ENCODE data around the gene NFIX. TPM values are rescaled to one million over a fixed set of nuclear protein-coding genes. Genes with fewer than 3 reads are reported as not detected.

NFIX gene
- total RNA-seq, 1 experiment from 2014 or later = 144 TPM

DNA sequence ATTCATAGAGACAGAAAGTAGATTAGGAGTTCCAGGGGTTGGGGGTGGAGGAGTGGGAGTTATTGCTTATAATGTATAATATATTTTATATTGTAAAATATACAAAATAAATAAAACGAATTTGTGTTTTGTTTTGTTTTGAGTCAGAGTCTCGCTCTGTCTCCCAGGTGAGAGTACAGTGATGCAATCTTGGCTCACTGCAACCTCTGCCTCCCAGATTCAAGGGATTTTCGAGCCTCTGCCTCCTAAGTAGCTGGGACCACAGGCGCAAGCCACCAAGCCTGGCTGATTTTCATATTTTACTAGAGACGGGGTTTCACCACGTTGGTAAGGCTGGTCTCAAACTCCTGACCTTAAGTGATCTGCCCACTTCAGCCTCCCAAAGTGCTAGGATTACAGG, 35.8 kb upstream of the NFIX start:
- CTCF ChIA-PET = no interaction called here
- TF ChIP-seq, protein P1, sequence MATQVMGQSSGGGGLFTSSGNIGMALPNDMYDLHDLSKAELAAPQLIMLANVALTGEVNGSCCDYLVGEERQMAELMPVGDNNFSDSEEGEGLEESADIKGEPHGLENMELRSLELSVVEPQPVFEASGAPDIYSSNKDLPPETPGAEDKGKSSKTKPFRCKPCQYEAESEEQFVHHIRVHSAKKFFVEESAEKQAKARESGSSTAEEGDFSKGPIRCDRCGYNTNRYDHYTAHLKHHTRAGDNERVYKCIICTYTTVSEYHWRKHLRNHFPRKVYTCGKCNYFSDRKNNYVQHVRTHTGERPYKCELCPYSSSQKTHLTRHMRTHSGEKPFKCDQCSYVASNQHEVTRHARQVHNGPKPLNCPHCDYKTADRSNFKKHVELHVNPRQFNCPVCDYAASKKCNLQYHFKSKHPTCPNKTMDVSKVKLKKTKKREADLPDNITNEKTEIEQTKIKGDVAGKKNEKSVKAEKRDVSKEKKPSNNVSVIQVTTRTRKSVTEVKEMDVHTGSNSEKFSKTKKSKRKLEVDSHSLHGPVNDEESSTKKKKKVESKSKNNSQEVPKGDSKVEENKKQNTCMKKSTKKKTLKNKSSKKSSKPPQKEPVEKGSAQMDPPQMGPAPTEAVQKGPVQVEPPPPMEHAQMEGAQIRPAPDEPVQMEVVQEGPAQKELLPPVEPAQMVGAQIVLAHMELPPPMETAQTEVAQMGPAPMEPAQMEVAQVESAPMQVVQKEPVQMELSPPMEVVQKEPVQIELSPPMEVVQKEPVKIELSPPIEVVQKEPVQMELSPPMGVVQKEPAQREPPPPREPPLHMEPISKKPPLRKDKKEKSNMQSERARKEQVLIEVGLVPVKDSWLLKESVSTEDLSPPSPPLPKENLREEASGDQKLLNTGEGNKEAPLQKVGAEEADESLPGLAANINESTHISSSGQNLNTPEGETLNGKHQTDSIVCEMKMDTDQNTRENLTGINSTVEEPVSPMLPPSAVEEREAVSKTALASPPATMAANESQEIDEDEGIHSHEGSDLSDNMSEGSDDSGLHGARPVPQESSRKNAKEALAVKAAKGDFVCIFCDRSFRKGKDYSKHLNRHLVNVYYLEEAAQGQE (IDR thresholded peaks at IDR 0.05; ENCODE audit: insufficient read depth in 1 of 2, low read depth in 2 of 2, low read length in 1 of 2) = no peak
- TF ChIP-seq, protein P2, sequence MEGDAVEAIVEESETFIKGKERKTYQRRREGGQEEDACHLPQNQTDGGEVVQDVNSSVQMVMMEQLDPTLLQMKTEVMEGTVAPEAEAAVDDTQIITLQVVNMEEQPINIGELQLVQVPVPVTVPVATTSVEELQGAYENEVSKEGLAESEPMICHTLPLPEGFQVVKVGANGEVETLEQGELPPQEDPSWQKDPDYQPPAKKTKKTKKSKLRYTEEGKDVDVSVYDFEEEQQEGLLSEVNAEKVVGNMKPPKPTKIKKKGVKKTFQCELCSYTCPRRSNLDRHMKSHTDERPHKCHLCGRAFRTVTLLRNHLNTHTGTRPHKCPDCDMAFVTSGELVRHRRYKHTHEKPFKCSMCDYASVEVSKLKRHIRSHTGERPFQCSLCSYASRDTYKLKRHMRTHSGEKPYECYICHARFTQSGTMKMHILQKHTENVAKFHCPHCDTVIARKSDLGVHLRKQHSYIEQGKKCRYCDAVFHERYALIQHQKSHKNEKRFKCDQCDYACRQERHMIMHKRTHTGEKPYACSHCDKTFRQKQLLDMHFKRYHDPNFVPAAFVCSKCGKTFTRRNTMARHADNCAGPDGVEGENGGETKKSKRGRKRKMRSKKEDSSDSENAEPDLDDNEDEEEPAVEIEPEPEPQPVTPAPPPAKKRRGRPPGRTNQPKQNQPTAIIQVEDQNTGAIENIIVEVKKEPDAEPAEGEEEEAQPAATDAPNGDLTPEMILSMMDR (IDR thresholded peaks at IDR 0.05) = no peak
- TF ChIP-seq POLR2AphosphoS5 (IDR thresholded peaks at IDR 0.05; ENCODE audit: low read depth, low read length) (no peak), TCF7L2 (IDR thresholded peaks at IDR 0.05; ENCODE audit: low read depth, low read length) (no peak), SIN3A (IDR thresholded peaks at IDR 0.05; ENCODE audit: borderline replicate concordance, insufficient read depth, low read depth, low read length) (no peak)
- DNase-seq (ENCODE audit: low read depth, low spot score) (no peak), ATAC-seq (no peak)
- POLR2A ChIA-PET = interaction anchor here (0.6 kb wide), 2 partner anchors 79 to 169 kb away, joined by 3 to 4 read pairs; no protein-coding TSS in a partner anchor
- in situ Hi-C loops (cut with HindIII; ENCODE audit: low pct_unique_long_range_greater_than_20kb, low sequenced_read_pairs) (no loop called here), intact Hi-C loops (cut with micrococcal nuclease; ENCODE audit: unreplicated experiment) (no loop called here)
- Histone ChIP-seq H3K36me3 (ENCODE audit: control insufficient read depth, insufficient read depth, low read length) (peaks cover 7% of the 10 kb centered on the region; the same call in 1 of the 2 replicates), H3K9me3 (ENCODE audit: control insufficient read depth, insufficient read depth, low read depth, low read length) (no peaks in the 10 kb centered on the region), H3K4me1 (ENCODE audit: control insufficient read depth, insufficient read depth, low read length) (peaks cover 9% of the 10 kb centered on the region), H3K4me3 (ENCODE audit: low read depth in 2 of 2, low read length in 2 of 2) (no peak overlapping the region), H3K27ac (ENCODE audit: low read length) (no peak overlapping the region), H3K27me3 (ENCODE audit: control insufficient read depth, insufficient read depth, low read length) (no peaks in the 10 kb centered on the region)
- BruUV-seq (replicated peaks) = no TSS peak

DNA sequence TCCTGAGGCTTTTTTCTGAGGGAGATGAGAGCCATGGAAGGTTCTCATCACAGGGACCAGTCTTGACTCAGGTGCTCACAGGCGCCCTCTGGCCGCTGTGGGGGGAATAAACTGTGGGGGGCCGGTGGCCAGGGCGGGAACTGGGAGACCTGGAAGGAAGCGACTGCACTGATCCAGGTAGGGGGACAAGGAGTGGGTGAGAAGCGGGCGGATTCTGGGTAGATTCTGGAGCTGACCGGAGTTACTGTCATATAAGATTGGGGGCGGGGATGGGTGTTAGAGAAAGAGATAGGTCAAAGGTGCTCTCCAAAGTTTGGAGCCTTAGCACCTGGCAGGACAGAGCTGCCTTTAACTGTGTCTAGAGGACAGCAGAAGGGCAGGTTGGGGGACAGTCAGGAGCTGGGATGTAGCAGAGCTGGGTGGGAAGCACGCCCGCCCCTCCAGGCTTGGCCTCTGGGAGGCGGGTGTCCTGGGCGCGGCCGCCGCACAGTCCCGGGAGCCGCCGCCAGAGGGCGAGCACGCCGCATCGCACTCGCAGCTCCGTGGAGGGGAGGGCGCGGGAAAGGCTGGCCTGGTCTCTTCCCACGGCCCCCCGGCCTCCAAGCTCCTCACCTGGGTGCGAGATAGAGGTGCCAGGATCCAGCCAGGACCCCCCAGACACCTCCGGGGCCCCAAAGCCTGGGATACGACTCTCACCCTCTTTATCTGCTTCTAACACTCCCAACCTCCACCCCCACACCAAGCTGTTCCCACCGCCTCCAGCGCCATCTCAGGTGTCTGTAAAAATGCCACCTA, 30.1 kb upstream of the NFIX start:
- peak overlapping the region; percentile 82 for H3K27ac ChIP-seq (ENCODE audit: low read length)
- POLR2A ChIA-PET = interaction anchor here (0.6 kb wide), 1 partner anchor 187 kb away, joined by 3 read pairs; no protein-coding TSS in a partner anchor
- BruUV-seq (replicated peaks) = no TSS peak
- peak; percentile 36 for DNase-seq (ENCODE audit: low read depth, low spot score)
- H3K27me3 ChIP-seq (ENCODE audit: control insufficient read depth, insufficient read depth, low read length) = no peaks in the 10 kb centered on the region
- H3K9me3 ChIP-seq (ENCODE audit: control insufficient read depth, insufficient read depth, low read depth, low read length) = no peaks in the 10 kb centered on the region
- intact Hi-C loops (cut with micrococcal nuclease; ENCODE audit: unreplicated experiment) (no loop called here), in situ Hi-C loops (cut with HindIII; ENCODE audit: low pct_unique_long_range_greater_than_20kb, low sequenced_read_pairs) (no loop called here)
- no peaks in the 10 kb centered on the region for H3K36me3 ChIP-seq (ENCODE audit: control insufficient read depth, insufficient read depth, low read length)
- peak overlapping the region; percentile 49 to 79 for H3K4me3 ChIP-seq (ENCODE audit: low read depth in 2 of 2, low read length in 2 of 2)
- peak; percentile 98 for ATAC-seq
- H3K4me1 ChIP-seq (ENCODE audit: control insufficient read depth, insufficient read depth, low read length) = peaks cover 10% of the 10 kb centered on the region
- CTCF ChIA-PET = interaction anchor here (0.6 to 2.2 kb wide), 10 partner anchors 11 to 398 kb away, joined by 3 to 24 read pairs (median 4); no protein-coding TSS in a partner anchor
- no peak for TF ChIP-seq POLR2AphosphoS5 (IDR thresholded peaks at IDR 0.05; ENCODE audit: low read depth, low read length)
- TF ChIP-seq SIN3A (IDR thresholded peaks at IDR 0.05; ENCODE audit: borderline replicate concordance, insufficient read depth, low read depth, low read length) = no peak
- TF ChIP-seq, protein P2 (IDR thresholded peaks at IDR 0.05) = peak; percentile 97

Measured in Panc1 (cell line).